Measurements from ENCODE around the gene MMP17.
"Not testable (repeated sequence)": the region's sequence is repeated elsewhere in the genome, so short reads cannot be mapped to it uniquely, and the experiment has no call there.

MMP17 gene

GRCh38 chr12:131800594-131801135 is 27.5 kb upstream of the MMP17 start:
- no peak for DNase-seq

- no peak for DNase-seq
Observed at GRCh38 chr12:131801254-131801866, 26.8 kb upstream of the MMP17 start.

GRCh38 chr12:131803961-131804521 is 24.2 kb upstream of the MMP17 start:
- peak; percentile 51 for DNase-seq

- no peak for DNase-seq
Observed at GRCh38 chr12:131805421-131805820, 22.8 kb upstream of the MMP17 start.

GRCh38 chr12:131806674-131807073 is 21.5 kb upstream of the MMP17 start:
- no peak for DNase-seq

- peak; percentile 50 for DNase-seq
Observed at GRCh38 chr12:131808744-131809371, 19.3 kb upstream of the MMP17 start.

GRCh38 chr12:131809476-131810254 is 18.5 kb upstream of the MMP17 start:
- not testable (repeated sequence) for DNase-seq

- no peak for DNase-seq
Observed at GRCh38 chr12:131810726-131811125, 17.5 kb upstream of the MMP17 start.

GRCh38 chr12:131815131-131815530 is 13.1 kb upstream of the MMP17 start:
- DNase-seq: peak; percentile 40

GRCh38 chr12:131816495-131816894 is 11.7 kb upstream of the MMP17 start:
- no peak for DNase-seq

- DNase-seq: no peak
Observed at GRCh38 chr12:131817241-131817640, 11.0 kb upstream of the MMP17 start.

GRCh38 chr12:131818821-131819585 is 9.2 kb upstream of the MMP17 start:
- peak; percentile 69 for DNase-seq

GRCh38 chr12:131824450-131824849 is 3.7 kb upstream of the MMP17 start:
- DNase-seq: no peak

GRCh38 chr12:131825146-131825892 is 2.9 kb upstream of the MMP17 start:
- DNase-seq: no peak

GRCh38 chr12:131826097-131826928 is 1.9 kb upstream of the MMP17 start:
- no peak for DNase-seq

- no peak for DNase-seq
Observed at GRCh38 chr12:131828671-131829355, 620 bp downstream of the MMP17 start.

- DNase-seq: peak; percentile 37
Observed at GRCh38 chr12:131829356-131829747, 1.2 kb downstream of the MMP17 start.

- no peak for DNase-seq
Observed at GRCh38 chr12:131829791-131830334, 1.7 kb downstream of the MMP17 start.

- peak; percentile 91 for DNase-seq
Observed at GRCh38 chr12:131830335-131830913, 2.2 kb downstream of the MMP17 start.

Data from suppressor macrophage treated with lipopolysaccharide for 4 hours (primary cell).